ENCODE results near the gene AKAP8L. TPM values are rescaled to one million over a fixed set of nuclear protein-coding genes. Genes with fewer than 3 reads are reported as not detected.
"Not testable (repeated sequence)": the region's sequence is repeated elsewhere in the genome, so short reads cannot be mapped to it uniquely, and the experiment has no call there.

The AKAP8L gene
- total RNA-seq, 6 experiments from 2014 or later: 49.4 to 54.4 (median 52.0) TPM

- DNase-seq: no peak
- H3K4me3 Mint-ChIP-seq: no peak overlapping the region
- TF ChIP-seq, protein P1, sequence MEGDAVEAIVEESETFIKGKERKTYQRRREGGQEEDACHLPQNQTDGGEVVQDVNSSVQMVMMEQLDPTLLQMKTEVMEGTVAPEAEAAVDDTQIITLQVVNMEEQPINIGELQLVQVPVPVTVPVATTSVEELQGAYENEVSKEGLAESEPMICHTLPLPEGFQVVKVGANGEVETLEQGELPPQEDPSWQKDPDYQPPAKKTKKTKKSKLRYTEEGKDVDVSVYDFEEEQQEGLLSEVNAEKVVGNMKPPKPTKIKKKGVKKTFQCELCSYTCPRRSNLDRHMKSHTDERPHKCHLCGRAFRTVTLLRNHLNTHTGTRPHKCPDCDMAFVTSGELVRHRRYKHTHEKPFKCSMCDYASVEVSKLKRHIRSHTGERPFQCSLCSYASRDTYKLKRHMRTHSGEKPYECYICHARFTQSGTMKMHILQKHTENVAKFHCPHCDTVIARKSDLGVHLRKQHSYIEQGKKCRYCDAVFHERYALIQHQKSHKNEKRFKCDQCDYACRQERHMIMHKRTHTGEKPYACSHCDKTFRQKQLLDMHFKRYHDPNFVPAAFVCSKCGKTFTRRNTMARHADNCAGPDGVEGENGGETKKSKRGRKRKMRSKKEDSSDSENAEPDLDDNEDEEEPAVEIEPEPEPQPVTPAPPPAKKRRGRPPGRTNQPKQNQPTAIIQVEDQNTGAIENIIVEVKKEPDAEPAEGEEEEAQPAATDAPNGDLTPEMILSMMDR (IDR thresholded peaks at IDR 0.05): no peak
- peaks cover 28% of the 10 kb centered on the region for H3K4me1 Mint-ChIP-seq (ENCODE audit: low read depth)
- H3K27ac Mint-ChIP-seq: no peak overlapping the region
- no peaks in the 10 kb centered on the region for H3K9me3 Mint-ChIP-seq
- peaks cover 2% of the 10 kb centered on the region; the same call in 1 of the 2 replicates for H3K27me3 Mint-ChIP-seq (ENCODE audit: insufficient read depth)
- peaks cover 17% of the 10 kb centered on the region for H3K36me3 Mint-ChIP-seq (ENCODE audit: low read depth)
These were observed 6.0 kb downstream of the AKAP8L start for GRCh38 chr19:15412832-15413231.

- not testable (repeated sequence) for H3K27me3 Mint-ChIP-seq (ENCODE audit: insufficient read depth); DNase-seq; H3K9me3 Mint-ChIP-seq; H3K27ac Mint-ChIP-seq; H3K36me3 Mint-ChIP-seq (ENCODE audit: low read depth); H3K4me3 Mint-ChIP-seq
- peaks cover 22% of the 10 kb centered on the region for H3K4me1 Mint-ChIP-seq (ENCODE audit: low read depth)
These were observed 7.4 kb downstream of the AKAP8L start for GRCh38 chr19:15411351-15411750.

DNA sequence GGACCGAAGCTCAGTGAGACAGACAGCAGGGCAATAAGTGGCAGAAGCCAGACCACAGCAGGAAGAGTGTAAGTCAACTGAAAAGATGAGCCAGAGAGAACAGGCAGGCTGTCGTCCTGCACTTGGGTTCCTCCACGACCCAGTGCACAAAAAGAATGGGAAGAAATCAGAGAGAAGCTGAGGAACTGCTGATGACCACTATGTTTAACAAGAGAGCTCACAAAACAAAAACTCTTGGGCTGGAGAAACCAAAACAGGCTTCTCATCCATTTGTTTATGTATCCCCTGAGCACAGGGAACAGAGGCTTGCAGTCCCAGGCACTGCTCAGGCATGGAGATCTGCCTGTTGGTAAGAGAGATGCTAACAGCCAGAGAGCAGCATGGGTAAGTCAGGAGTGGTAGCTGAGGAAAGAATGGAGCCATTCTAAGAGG lies 14.0 kb downstream of the AKAP8L start:
- Mint-ChIP-seq H3K4me3 (no peak overlapping the region), H3K9me3 (no peaks in the 10 kb centered on the region), H3K4me1 (ENCODE audit: low read depth) (peaks cover 23% of the 10 kb centered on the region), H3K36me3 (ENCODE audit: low read depth) (peaks cover 8% of the 10 kb centered on the region; the same call in 1 of the 2 replicates), H3K27ac (peak overlapping the region; percentile 20), H3K27me3 (ENCODE audit: insufficient read depth) (no peaks in the 10 kb centered on the region; the same call in 1 of the 2 replicates)
- DNase-seq: no peak
- TF ChIP-seq, protein P1 (IDR thresholded peaks at IDR 0.05): no peak

DNA sequence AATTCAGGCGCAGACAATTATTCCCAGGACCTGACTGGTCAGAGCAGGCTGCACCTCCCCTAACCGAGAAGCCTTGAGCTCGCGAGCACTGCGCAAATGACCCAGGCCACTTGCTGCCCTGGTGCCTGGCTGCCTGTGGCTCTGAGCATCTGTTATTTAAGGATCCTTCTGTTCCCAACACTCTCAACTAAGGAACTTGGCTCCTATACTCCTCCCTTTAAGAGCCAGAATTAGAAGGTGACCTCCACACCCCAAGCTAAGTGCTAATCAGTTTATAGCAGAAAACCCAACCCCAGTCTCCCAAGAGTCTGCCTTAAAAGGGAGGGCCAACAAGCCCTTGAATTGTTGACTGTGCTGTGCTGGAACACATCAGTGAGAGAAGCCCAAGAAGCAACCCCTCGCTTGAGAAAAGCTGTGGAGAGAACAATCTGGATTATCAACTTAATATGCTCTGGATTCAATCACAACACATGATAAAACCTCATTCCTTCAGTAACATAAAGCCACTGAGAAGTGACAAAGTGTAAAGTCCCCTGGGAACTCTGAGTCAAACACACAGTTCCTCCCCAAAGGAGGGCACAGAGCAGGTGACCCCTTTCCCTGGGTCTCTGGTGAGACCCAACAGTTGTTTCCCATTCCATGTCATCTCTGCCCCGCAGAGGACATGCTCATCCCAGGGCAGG lies 14.6 kb downstream of the AKAP8L start:
- TF ChIP-seq, protein P1 (IDR thresholded peaks at IDR 0.05): no peak
- H3K9me3 Mint-ChIP-seq: no peaks in the 10 kb centered on the region
- H3K4me3 Mint-ChIP-seq: no peak overlapping the region
- no peak for DNase-seq
- H3K27me3 Mint-ChIP-seq (ENCODE audit: insufficient read depth): no peaks in the 10 kb centered on the region; the same call in 1 of the 2 replicates
- peaks cover 23% of the 10 kb centered on the region for H3K4me1 Mint-ChIP-seq (ENCODE audit: low read depth)
- H3K36me3 Mint-ChIP-seq (ENCODE audit: low read depth): peaks cover 7% of the 10 kb centered on the region; the same call in 1 of the 2 replicates
- H3K27ac Mint-ChIP-seq: peak overlapping the region; percentile 20

DNA sequence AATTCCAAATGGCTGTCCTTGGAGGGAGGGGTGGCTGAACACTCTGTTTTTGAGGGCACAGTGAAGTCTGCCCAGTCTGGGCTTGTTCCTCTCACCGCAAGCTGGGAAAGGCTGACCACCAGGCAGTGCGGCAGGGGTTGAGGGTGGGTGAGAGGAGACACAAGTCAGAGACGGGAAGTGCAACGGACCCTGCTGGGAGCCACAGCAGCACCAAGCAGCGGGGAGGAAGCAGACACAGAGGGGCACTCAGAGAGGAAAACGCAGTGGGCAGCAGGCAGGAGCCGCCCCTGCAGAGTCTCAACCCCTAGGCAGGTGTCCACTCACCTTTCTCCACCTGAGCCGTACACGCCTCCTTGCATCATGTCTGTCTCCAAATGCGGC lies 15.6 kb downstream of the AKAP8L start:
- DNase-seq: no peak
- peaks cover 23% of the 10 kb centered on the region for H3K4me1 Mint-ChIP-seq (ENCODE audit: low read depth)
- TF ChIP-seq, protein P1 (IDR thresholded peaks at IDR 0.05): no peak
- no peak overlapping the region for H3K4me3 Mint-ChIP-seq
- no peak overlapping the region for H3K27ac Mint-ChIP-seq
- H3K36me3 Mint-ChIP-seq (ENCODE audit: low read depth): 0 out of 2 replicates have a peak, but pooled peaks cover 4% of the 10 kb centered on the region
- no peaks in the 10 kb centered on the region; the same call in 1 of the 2 replicates for H3K27me3 Mint-ChIP-seq (ENCODE audit: insufficient read depth)
- no peaks in the 10 kb centered on the region for H3K9me3 Mint-ChIP-seq

DNA sequence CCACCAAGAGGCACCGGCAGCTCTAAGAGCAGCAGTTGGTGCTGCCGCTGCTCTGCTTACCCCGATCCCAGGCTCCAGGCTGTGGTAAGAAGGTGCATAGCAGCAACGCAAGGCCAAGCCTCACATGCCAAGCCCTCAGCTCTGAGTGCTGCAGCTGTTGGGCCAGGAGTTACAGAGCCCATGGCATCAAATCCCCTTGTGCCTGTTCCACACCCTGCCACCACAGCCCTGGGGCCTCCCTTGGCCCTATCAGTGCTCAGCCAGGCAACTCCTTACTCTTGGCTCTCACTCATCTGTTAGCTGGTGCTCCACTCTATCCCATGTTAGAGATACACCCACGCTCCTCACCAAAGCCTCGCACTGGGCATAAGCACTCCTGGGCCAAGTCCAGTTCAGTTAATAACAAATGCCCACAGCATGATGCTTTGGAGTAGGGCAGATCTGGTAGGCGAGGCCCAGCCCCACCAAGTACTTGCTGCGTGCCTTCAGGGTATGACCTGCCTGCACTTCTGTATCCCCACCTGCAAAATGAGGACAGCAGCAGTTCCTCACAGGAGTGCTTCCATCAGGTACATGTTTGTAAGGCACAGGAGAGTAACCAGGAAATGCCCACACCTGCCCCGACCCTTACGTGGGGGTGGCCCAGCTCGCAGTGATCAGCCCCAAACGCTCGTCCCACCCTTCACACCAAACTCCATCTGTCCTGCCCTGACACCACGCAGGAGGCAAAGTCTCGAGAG lies 16.2 kb downstream of the AKAP8L start:
- DNase-seq: no peak
- Mint-ChIP-seq H3K36me3 (ENCODE audit: low read depth) (peaks cover 9% of the 10 kb centered on the region), H3K4me1 (ENCODE audit: low read depth) (peaks cover 23% of the 10 kb centered on the region), H3K9me3 (no peaks in the 10 kb centered on the region), H3K27me3 (ENCODE audit: insufficient read depth) (no peaks in the 10 kb centered on the region; the same call in 1 of the 2 replicates), H3K27ac (no peak overlapping the region), H3K4me3 (no peak overlapping the region)
- TF ChIP-seq, protein P1 (IDR thresholded peaks at IDR 0.05): no peak

All from HFFc6 (cell line).